LNCaP clone FGC (cell line): ENCODE data around the gene PTTG1.
A peak's percentile ranks its signal among the peaks of the same experiment; 100 is the strongest.

Experiments used
- DNase-seq: peaks from one replicate; pipeline ENCODE4 v3.0.0-alpha.2; 2011; ENCODE audit warnings: low read depth
- H3K4me3 ChIP-seq: 2 replicates; pipeline ENCODE4 v1.5.1; 2011; ENCODE audit warnings: mild to moderate bottlenecking, low read depth, low read length, control low read depth
- CTCF ChIP-seq: IDR thresholded peaks from 2 replicates; pipeline ENCODE4 v1.5.1; 2012; ENCODE audit warnings: mild to moderate bottlenecking; ENCODE audit not compliant: control insufficient read depth, insufficient read depth; ENCODE audit errors: extremely low read depth

The PTTG1 gene

GRCh38 chr5:160380041-160380440, 41.6 kb upstream of the PTTG1 start:
- no peak overlapping the region for H3K4me3 ChIP-seq
- TF ChIP-seq CTCF: no peak
- DNase-seq: no peak

DNA sequence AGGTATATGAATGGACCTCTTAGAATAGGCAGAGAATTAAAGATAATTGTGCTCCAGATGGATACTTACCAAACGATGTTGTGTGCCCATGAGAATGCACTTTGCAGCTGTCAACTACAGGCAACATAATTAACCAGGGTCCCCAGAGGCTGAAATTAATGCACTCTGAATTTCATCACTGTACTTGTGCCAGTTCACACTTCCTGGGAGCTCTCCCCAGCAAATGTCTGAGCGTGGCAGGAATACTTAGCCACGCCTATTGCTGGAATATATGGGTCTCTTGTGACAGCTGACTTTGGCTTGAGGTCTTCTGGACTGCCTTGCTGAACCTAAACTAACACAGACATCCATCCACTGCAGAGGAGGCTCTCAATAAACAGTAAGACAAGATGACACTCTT, 39.3 kb upstream of the PTTG1 start:
- H3K4me3 ChIP-seq: no peak overlapping the region
- TF ChIP-seq CTCF: no peak
- no peak for DNase-seq

DNA sequence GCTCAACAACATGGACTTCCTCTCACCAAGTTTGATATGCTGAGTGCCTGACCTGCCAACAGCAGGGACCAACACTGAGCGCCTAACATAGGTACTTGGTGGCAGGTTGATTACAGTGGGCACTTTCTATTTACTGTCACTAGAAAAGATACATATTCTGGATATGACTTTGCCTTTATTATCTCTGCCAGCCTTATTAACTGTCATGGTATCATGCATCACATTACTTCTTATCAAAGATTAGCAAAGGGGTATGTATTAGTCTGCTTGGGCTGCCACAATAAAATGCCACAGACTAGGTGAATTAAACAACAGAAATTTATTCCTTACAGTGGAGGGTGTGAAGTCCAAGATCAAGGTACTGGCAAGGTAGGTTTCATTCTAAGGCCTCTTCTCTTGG, 37.0 kb upstream of the PTTG1 start:
- H3K4me3 ChIP-seq: no peak overlapping the region
- DNase-seq: no peak
- no peak for TF ChIP-seq CTCF

- no peak for TF ChIP-seq CTCF
- no peak for DNase-seq
- no peak overlapping the region for H3K4me3 ChIP-seq
Measured at GRCh38 chr5:160385496-160385895, 36.2 kb upstream of the PTTG1 start.

GRCh38 chr5:160387445-160387844, 34.2 kb upstream of the PTTG1 start:
- no peak for DNase-seq
- TF ChIP-seq CTCF: no peak

GRCh38 chr5:160390787-160391696, 30.6 kb upstream of the PTTG1 start:
- no peak for DNase-seq

More at GRCh38 chr5:160387445-160387844, 34.2 kb upstream of the PTTG1 start:
- no peak overlapping the region for H3K4me3 ChIP-seq

More at GRCh38 chr5:160390787-160391696, 30.6 kb upstream of the PTTG1 start:
- no peak overlapping the region for H3K4me3 ChIP-seq
- TF ChIP-seq CTCF: peak; percentile 43
